Caco-2 (cell line): ENCODE data around the gene UBQLN4. TPM values are rescaled to one million over a fixed set of nuclear protein-coding genes. Genes with fewer than 3 reads are reported as not detected.
"Not testable (repeated sequence)": the region's sequence is repeated elsewhere in the genome, so short reads cannot be mapped to it uniquely, and the experiment has no call there.

Experiments used
- BruUV-seq: library from RNA; stranded (reverse); fragments of 400-500 nt; replicated peaks from 2 replicates; lab custom pipeline; 2021; lab: Mats Ljungman, UMichigan
- CTCF ChIA-PET: fragments of 300-600 bp; sonication (Branson Sonifier 250); formaldehyde crosslinking; loops from one replicate; lab custom pipeline; 2022; ENCODE audit warnings: antibody characterized with exemption; lab: Charles Lee
- POLR2A ChIA-PET: fragments of 300-600 bp; sonication (Branson Sonifier 250); formaldehyde crosslinking; loops from one replicate; lab custom pipeline; 2022; ENCODE audit warnings: antibody characterized with exemption; lab: Charles Lee
- DNase-seq, 2 experiments: peaks; one replicate each; pipeline versions ENCODE4 v3.0.0 to v3.0.0-alpha.2; 2020 to 2022
- H3K27me3 ChIP-seq: replicated peaks from 2 replicates; pipeline ENCODE4 v1.6.0; 2011; ENCODE audit warnings: low read length; ENCODE audit not compliant: control insufficient read depth, insufficient read depth
- H3K36me3 ChIP-seq: 2 replicates; pipeline ENCODE4 v1.5.1; 2011; ENCODE audit warnings: low read length; ENCODE audit not compliant: control insufficient read depth, insufficient read depth
- H3K4me1 ChIP-seq: fragments of 250-450 bp; sonication (Bioruptor Pico); 2 replicates; pipeline ENCODE4 v1.5.1; 2020; ENCODE audit warnings: mild to moderate bottlenecking
- H3K4me3 ChIP-seq: 2 replicates; pipeline ENCODE4 v1.5.1; 2011; ENCODE audit warnings: low read depth, mild to moderate bottlenecking, control low read depth, low read length
- H3K9me3 ChIP-seq: fragments of 250-450 bp; sonication (Bioruptor Pico); 2 replicates; pipeline ENCODE4 v1.5.1; 2020; ENCODE audit warnings: mild to moderate bottlenecking, moderate library complexity
- H3K27ac Mint-ChIP-seq: one replicate; pipeline ENCODE4 v1.8.0; 2022; ENCODE audit warnings: mixed read lengths; ENCODE audit not compliant: unreplicated experiment
- H3K27me3 Mint-ChIP-seq: one replicate; pipeline ENCODE4 v1.8.0; 2022; ENCODE audit warnings: mixed read lengths; ENCODE audit not compliant: insufficient read depth, unreplicated experiment
- H3K36me3 Mint-ChIP-seq: one replicate; pipeline ENCODE4 v1.8.0; 2022; ENCODE audit warnings: mild to moderate bottlenecking, mixed read lengths; ENCODE audit not compliant: insufficient read depth, unreplicated experiment
- H3K4me1 Mint-ChIP-seq: one replicate; pipeline ENCODE4 v1.8.0; 2022; ENCODE audit warnings: low read depth, mixed read lengths; ENCODE audit not compliant: unreplicated experiment
- H3K4me3 Mint-ChIP-seq: one replicate; pipeline ENCODE4 v1.8.0; 2022; ENCODE audit warnings: mild to moderate bottlenecking, moderate library complexity, mixed read lengths; ENCODE audit not compliant: unreplicated experiment
- H3K9me3 Mint-ChIP-seq: one replicate; pipeline ENCODE4 v1.8.0; 2022; ENCODE audit warnings: mixed read lengths; ENCODE audit not compliant: unreplicated experiment
- CTCF ChIP-seq, 2 experiments: fragments of 200-600 bp in 1 of 2; IDR thresholded peaks; 1 replicate in 1 of 2; 2 replicates in 1 of 2; pipeline versions ENCODE4 v1.5.1 to v1.8.0; 2011 to 2022; ENCODE audit warnings: antibody characterized with exemption in 1 of 2, control low read depth in 1 of 2, inconsistent platforms in 1 of 2, low read depth in 1 of 2, low read length in 1 of 2, mild to moderate bottlenecking in 1 of 2, moderate library complexity in 1 of 2; ENCODE audit not compliant: insufficient read depth in 1 of 2, severe bottlenecking in 1 of 2, unreplicated experiment in 1 of 2
- intact Hi-C: fragments of 100-400 bp; cut with micrococcal nuclease; formaldehyde crosslinking; loops from one replicate; pipeline ENCODE4 v1.10.0; 2022; ENCODE audit not compliant: unreplicated experiment
- total RNA-seq: library from RNA; stranded (reverse); gene quantifications from 2 replicates; pipeline ENCODE4 v1.2.3, GENCODE V29; 2022

Gene UBQLN4
- total RNA-seq, 1 experiment from 2014 or later = 60.9 TPM

- peaks cover 1% of the 10 kb centered on the region; the same call in 1 of the 2 replicates for H3K36me3 ChIP-seq
- BruUV-seq = no TSS peak
- Mint-ChIP-seq H3K9me3 (no peaks in the 10 kb centered on the region), H3K36me3 (peaks cover 41% of the 10 kb centered on the region), H3K27me3 (no peaks in the 10 kb centered on the region), H3K4me1 (peaks cover 6% of the 10 kb centered on the region), H3K4me3 (no peak overlapping the region), H3K27ac (no peak overlapping the region)
- CTCF ChIA-PET = no interaction called here
- no peak overlapping the region for H3K4me3 ChIP-seq
- H3K27me3 ChIP-seq = no peaks in the 10 kb centered on the region
- no peak for DNase-seq
- no peak for TF ChIP-seq CTCF (IDR thresholded peaks at IDR 0.05; ENCODE audit: insufficient read depth in 1 of 2, low read depth in 1 of 2, low read length in 1 of 2, severe bottlenecking in 1 of 2, unreplicated experiment in 1 of 2)
- H3K9me3 ChIP-seq = no peaks in the 10 kb centered on the region
- H3K4me1 ChIP-seq = no peaks in the 10 kb centered on the region
- POLR2A ChIA-PET = interaction anchor here (0.9 kb wide), 1 partner anchor 9 kb away, joined by 4 read pairs; no protein-coding TSS in a partner anchor
- intact Hi-C loops = no loop called here
These were observed 19.6 kb upstream of the UBQLN4 start for GRCh38 chr1:156073110-156073687.

- no peaks in the 10 kb centered on the region for H3K27me3 Mint-ChIP-seq
- Histone ChIP-seq H3K36me3 (peaks cover 3% of the 10 kb centered on the region; the same call in 1 of the 2 replicates), H3K4me1 (no peaks in the 10 kb centered on the region), H3K9me3 (no peaks in the 10 kb centered on the region), H3K4me3 (no peak overlapping the region), H3K27me3 (no peaks in the 10 kb centered on the region)
- no peak overlapping the region for H3K27ac Mint-ChIP-seq
- H3K9me3 Mint-ChIP-seq = no peaks in the 10 kb centered on the region
- ChIA-PET POLR2A (no interaction called here), CTCF (no interaction called here)
- H3K4me3 Mint-ChIP-seq = no peak overlapping the region
- no peak for DNase-seq
- intact Hi-C loops = no loop called here
- H3K36me3 Mint-ChIP-seq = peaks cover 50% of the 10 kb centered on the region
- TF ChIP-seq CTCF (IDR thresholded peaks at IDR 0.05; ENCODE audit: insufficient read depth in 1 of 2, low read depth in 1 of 2, low read length in 1 of 2, severe bottlenecking in 1 of 2, unreplicated experiment in 1 of 2) = no peak
- H3K4me1 Mint-ChIP-seq = peaks cover 6% of the 10 kb centered on the region
- BruUV-seq = no TSS peak
These were observed 18.7 kb upstream of the UBQLN4 start for GRCh38 chr1:156072251-156072650.

- H3K27ac Mint-ChIP-seq, CTCF ChIA-PET, H3K27me3 Mint-ChIP-seq, H3K4me1 Mint-ChIP-seq, H3K4me3 Mint-ChIP-seq, H3K9me3 ChIP-seq, H3K4me3 ChIP-seq, H3K9me3 Mint-ChIP-seq, DNase-seq, BruUV-seq, H3K36me3 ChIP-seq, H3K27me3 ChIP-seq, H3K4me1 ChIP-seq, intact Hi-C loops: not testable (repeated sequence)
- POLR2A ChIA-PET = interaction anchor here (0.6 kb wide), 1 partner anchor 10 kb away, joined by 3 read pairs; the partner anchor contains the start of gene RAB25
- peaks cover 59% of the 10 kb centered on the region for H3K36me3 Mint-ChIP-seq
These were observed 17.8 kb upstream of the UBQLN4 start for GRCh38 chr1:156071332-156071816.
